GM12801 (cell line): ENCODE data around the gene SRPK2.

Source experiments
- TF ChIP-seq, protein P1 (sequence below): IDR thresholded peaks from one replicate; pipeline ENCODE4 v1.5.1; 2011; ENCODE audit warnings: control low read depth; ENCODE audit not compliant: insufficient read length; ENCODE audit errors: extremely low read depth

The SRPK2 gene

DNA sequence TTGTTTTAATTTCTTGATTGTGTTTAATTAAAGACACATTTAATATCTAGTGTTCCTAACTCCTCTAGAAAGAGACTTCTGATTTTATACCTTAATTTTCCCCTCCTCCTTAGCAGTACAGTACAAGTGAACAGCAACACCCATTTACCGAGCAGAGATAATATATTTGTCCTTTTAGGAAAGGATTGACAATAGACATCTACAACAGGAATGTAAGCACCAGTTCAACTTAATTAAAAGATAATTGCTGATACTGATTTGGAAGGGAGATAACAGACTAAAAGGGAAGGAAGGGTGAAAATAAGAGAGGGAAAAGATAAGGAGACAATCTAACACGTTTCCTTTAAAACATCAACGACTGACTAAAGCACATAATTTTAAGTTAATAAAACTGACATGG, 119.3 kb downstream of the SRPK2 start:
- TF ChIP-seq, protein P1, sequence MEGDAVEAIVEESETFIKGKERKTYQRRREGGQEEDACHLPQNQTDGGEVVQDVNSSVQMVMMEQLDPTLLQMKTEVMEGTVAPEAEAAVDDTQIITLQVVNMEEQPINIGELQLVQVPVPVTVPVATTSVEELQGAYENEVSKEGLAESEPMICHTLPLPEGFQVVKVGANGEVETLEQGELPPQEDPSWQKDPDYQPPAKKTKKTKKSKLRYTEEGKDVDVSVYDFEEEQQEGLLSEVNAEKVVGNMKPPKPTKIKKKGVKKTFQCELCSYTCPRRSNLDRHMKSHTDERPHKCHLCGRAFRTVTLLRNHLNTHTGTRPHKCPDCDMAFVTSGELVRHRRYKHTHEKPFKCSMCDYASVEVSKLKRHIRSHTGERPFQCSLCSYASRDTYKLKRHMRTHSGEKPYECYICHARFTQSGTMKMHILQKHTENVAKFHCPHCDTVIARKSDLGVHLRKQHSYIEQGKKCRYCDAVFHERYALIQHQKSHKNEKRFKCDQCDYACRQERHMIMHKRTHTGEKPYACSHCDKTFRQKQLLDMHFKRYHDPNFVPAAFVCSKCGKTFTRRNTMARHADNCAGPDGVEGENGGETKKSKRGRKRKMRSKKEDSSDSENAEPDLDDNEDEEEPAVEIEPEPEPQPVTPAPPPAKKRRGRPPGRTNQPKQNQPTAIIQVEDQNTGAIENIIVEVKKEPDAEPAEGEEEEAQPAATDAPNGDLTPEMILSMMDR, result no peak

DNA sequence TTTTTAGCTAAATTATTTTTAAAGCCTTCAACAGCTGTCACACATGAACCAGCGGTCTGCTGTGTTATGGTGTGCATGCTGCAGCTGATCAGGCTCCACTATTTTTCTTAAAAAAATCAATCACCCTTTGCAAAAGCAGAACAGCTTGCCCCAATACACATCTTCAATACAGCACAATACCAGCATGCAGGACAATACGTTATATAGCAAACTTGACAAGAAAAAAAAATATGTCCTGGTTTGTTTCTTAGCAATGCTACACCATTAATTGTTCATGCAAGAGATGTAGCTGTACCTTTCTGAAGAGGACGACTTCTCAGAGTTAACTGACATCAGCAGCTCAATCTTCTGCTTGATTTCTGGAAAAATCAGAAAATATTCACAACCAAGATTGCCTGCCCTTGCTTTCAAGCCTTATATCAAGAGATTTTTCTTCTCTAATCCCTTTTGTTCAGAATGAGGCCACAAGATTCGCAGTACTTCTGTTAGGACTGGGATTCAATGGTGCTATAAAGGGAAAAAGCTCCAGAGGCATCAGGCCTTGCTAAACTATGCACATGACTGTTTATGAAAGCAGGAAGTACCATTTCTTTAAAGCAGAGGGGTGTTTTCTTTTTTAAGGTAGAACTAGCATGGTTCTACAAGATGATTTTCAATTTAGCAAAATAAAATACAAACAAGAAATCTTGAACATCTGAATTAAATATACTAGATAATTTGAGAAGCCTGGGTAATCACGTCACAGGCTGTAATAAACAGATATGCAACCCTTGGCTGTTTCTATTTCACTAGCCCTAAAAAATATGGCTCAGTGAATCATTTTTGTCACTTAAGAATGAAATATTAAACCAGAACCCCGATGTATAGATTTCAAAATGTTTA, 120.0 kb downstream of the SRPK2 start:
- TF ChIP-seq, protein P1, result no peak

DNA sequence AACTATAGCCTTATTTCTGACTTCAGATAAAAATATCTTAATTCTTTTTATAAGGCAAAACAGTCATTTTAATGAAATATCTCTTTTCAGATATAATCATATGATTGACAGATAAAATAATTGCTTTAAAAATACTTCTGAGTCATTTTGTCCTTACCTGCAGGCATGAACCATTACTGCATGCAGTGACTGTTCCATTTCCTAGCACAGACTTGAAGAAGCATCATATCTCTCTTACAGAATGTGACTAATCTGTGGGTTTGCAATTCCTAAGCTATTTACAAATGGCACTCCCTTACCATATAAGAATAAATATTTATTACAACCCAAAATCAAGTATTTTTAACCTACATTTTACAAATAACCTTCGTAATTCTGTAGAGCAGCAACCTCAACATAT, 120.7 kb downstream of the SRPK2 start:
- TF ChIP-seq, protein P1, result no peak

DNA sequence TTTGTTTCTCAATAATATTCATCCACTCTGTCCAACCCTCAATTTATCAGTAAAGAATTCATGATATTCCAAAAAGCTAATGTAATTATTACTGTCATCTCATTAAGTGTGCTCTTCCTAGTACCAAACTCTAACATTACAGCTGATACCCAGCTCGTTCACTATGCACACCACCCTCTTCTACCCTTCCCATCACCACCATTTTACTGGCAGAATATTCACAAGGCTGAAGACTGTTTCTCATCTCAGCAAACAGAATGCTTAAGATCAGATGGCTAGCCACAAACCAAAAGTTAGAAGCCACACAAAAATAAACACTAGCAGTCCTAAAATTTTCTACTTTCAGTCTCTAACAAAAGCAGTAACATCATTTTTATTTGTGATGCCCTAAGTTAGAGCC, 121.5 kb downstream of the SRPK2 start:
- TF ChIP-seq, protein P1, result no peak

DNA sequence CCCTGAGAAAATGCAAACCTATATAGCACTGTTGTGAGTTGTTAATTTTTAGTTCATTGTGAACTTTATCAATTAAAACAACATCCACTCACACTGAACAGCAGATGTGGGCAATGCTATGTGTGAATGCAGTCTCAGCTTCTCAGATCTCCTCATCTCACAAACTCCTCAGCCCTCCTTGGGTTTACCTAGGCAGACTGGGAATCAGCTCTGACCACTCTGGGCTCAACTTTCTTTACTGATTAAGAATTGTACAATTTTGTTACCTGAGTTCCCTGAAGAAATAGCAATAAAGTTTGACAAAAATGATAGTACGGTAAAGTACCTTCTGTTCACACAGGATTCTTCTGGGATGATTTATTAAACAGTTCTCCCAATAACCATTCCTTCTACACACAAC, 124.0 kb downstream of the SRPK2 start:
- TF ChIP-seq, protein P1, result no peak

DNA sequence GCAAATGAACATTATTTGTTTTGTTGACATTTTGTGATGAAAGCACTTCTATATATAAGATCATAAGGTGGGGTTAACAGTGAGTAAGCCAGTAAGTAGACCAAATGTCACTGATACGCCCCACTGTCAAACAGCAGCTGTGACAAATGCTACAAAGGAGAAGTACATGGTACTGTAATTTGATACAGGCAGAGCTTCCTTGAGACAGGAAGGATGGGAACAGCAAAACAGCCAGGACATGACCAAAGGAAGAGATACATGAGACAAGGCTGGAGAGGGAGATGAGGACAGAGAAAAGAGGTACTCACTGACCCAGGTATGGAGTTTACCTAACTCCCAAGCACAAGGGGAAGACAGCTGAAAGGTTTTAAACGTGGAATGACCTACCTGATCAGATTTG, 127.0 kb downstream of the SRPK2 start:
- TF ChIP-seq, protein P1, result no peak

DNA sequence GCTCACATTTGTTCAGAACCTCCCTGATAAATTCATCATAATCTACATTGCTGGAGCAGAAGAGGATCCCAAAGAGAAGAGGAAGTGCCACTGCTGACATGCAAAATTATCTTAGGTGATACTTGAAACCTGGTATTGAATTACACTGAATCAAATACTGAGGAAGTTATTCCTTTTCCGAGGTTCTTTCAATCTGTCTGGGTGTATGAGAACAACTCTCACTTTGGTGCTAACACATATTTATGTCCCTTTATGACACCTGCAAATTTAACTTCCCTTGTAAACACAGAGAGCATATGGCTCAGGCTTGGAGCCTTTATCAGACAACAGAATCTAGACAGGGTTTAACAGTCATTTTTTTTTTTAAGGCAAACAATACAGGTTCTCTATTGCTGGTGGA, 131.4 kb downstream of the SRPK2 start:
- TF ChIP-seq, protein P1, result no peak
